Coronary artery (tissue), 2 donors: ENCODE results near the gene OBI1.

Source experiments
- DNase-seq: peaks from one replicate; pipeline ENCODE4 v3.0.0-alpha.2; 2017; ENCODE audit warnings: low spot score
- H3K27ac ChIP-seq, 2 donors: fragments of 200-600 bp; sonication (generic); one replicate each; pipeline ENCODE4 v1.5.1; 2016 to 2019
- H3K4me3 ChIP-seq: fragments of 200-600 bp; sonication (generic); 2 replicates; pipeline ENCODE4 v1.5.1; 2016; ENCODE audit warnings: mild to moderate bottlenecking, moderate library complexity
- CTCF ChIP-seq: fragments of 200-600 bp; sonication (generic); IDR thresholded peaks from one replicate; pipeline ENCODE4 v1.5.1; 2019; ENCODE audit warnings: antibody characterized with exemption

Gene OBI1

GRCh38 chr13:78593652-78594455, 65.1 kb downstream of the OBI1 start:
- TF ChIP-seq CTCF, result no peak
- DNase-seq, result no peak
- Histone ChIP-seq H3K4me3 (no peak overlapping the region), H3K27ac (no peak overlapping the region)

- DNase-seq, result no peak
- H3K4me3 ChIP-seq, result no peak overlapping the region
- no peak for TF ChIP-seq CTCF
- no peak overlapping the region for H3K27ac ChIP-seq
Measured at GRCh38 chr13:78593129-78593528, 65.8 kb downstream of the OBI1 start.

GRCh38 chr13:78592584-78592983, 66.4 kb downstream of the OBI1 start:
- TF ChIP-seq CTCF, result no peak
- Histone ChIP-seq H3K27ac (no peak overlapping the region), H3K4me3 (no peak overlapping the region)
- DNase-seq, result no peak

GRCh38 chr13:78589206-78589605, 69.7 kb downstream of the OBI1 start:
- DNase-seq, result no peak
- TF ChIP-seq CTCF, result no peak
- Histone ChIP-seq H3K4me3 (no peak overlapping the region), H3K27ac (no peak overlapping the region)

GRCh38 chr13:78587395-78587794, 71.6 kb downstream of the OBI1 start:
- DNase-seq, result no peak
- Histone ChIP-seq H3K27ac (no peak overlapping the region), H3K4me3 (no peak overlapping the region)
- no peak for TF ChIP-seq CTCF

GRCh38 chr13:78586706-78587105, 72.2 kb downstream of the OBI1 start:
- no peak for DNase-seq
- H3K4me3 ChIP-seq, result no peak overlapping the region
- TF ChIP-seq CTCF, result no peak
- no peak overlapping the region for H3K27ac ChIP-seq

GRCh38 chr13:78576261-78576660, 82.7 kb downstream of the OBI1 start:
- TF ChIP-seq CTCF, result no peak
- Histone ChIP-seq H3K4me3 (no peak overlapping the region), H3K27ac (no peak overlapping the region)
- DNase-seq, result no peak
